LoVo (cell line): ENCODE data around the gene FAM53C.
"Not testable (repeated sequence)": the region's sequence is repeated elsewhere in the genome, so short reads cannot be mapped to it uniquely, and the experiment has no call there.

Source experiments
- DNase-seq: peaks from one replicate; pipeline ENCODE4 v3.0.0-alpha.2; 2016; ENCODE audit warnings: low spot score

The FAM53C gene

GRCh38 chr5:138351517-138351916 is 13.5 kb downstream of the FAM53C start:
- no peak for DNase-seq

GRCh38 chr5:138352071-138352721 is 14.1 kb downstream of the FAM53C start, which contains the start of gene KDM3B:
TSS of gene KDM3B (plus strand) at chr5:138352685. CDS start at chr5:138352796, 111 bp downstream.
- DNase-seq = peak; percentile 94

- peak; percentile 67 for DNase-seq
Measured at GRCh38 chr5:138352722-138353559, 14.9 kb downstream of the FAM53C start.

GRCh38 chr5:138353560-138354080 is 15.6 kb downstream of the FAM53C start:
- no peak for DNase-seq

GRCh38 chr5:138354387-138354786 is 16.3 kb downstream of the FAM53C start:
- no peak for DNase-seq

- no peak for DNase-seq
Measured at GRCh38 chr5:138354926-138355378, 16.9 kb downstream of the FAM53C start.

GRCh38 chr5:138359621-138360020 is 21.6 kb downstream of the FAM53C start:
- DNase-seq = no peak

GRCh38 chr5:138360941-138361452 is 22.9 kb downstream of the FAM53C start:
- no peak for DNase-seq

- no peak for DNase-seq
Measured at GRCh38 chr5:138364576-138364975, 26.5 kb downstream of the FAM53C start.

GRCh38 chr5:138366632-138367382 is 28.7 kb downstream of the FAM53C start:
- DNase-seq = no peak

GRCh38 chr5:138369261-138369660 is 31.2 kb downstream of the FAM53C start:
- DNase-seq = no peak

- DNase-seq = no peak
Measured at GRCh38 chr5:138369706-138370105, 31.6 kb downstream of the FAM53C start.

- DNase-seq = no peak
Measured at GRCh38 chr5:138370537-138370936, 32.5 kb downstream of the FAM53C start.

GRCh38 chr5:138371454-138371853 is 33.4 kb downstream of the FAM53C start:
- DNase-seq = no peak

GRCh38 chr5:138372225-138372624 is 34.2 kb downstream of the FAM53C start:
- DNase-seq = no peak

GRCh38 chr5:138372653-138373052 is 34.6 kb downstream of the FAM53C start:
- DNase-seq = no peak

- no peak for DNase-seq
Measured at GRCh38 chr5:138382347-138382746, 44.3 kb downstream of the FAM53C start.

GRCh38 chr5:138385660-138386059 is 47.6 kb downstream of the FAM53C start:
- DNase-seq = no peak

- DNase-seq = no peak
Measured at GRCh38 chr5:138386290-138386689, 48.2 kb downstream of the FAM53C start.

- no peak for DNase-seq
Measured at GRCh38 chr5:138389332-138389731, 51.3 kb downstream of the FAM53C start.

GRCh38 chr5:138389911-138390310 is 51.8 kb downstream of the FAM53C start:
- not testable (repeated sequence) for DNase-seq

GRCh38 chr5:138391859-138392386 is 53.9 kb downstream of the FAM53C start:
- no peak for DNase-seq
